ENCODE measurements around the gene MED13L.
"Not testable (repeated sequence)": the region's sequence is repeated elsewhere in the genome, so short reads cannot be mapped to it uniquely, and the experiment has no call there.

MED13L gene

GRCh38 chr12:115993737-115994136 lies 283.8 kb downstream of the MED13L start:
- DNase-seq, result no peak

DNA sequence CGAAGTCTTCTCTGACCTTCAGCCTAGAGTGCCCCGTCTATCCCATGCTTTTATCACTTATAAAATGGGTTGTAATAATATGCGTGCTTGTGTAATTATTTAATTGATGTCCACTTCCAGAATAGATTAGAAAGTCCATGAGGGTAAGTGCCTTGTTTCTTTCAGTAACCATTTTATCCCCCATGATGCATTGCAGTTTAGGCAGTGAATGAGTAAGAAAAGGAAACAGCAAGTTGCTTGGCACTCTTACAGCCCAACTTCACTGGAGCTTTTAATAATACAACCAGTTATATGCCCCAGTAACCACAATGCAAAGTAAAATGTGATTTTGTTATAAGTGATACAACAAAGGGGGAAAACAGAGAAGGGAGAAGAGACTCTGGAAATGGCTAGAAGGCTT lies 287.3 kb downstream of the MED13L start:
- no peak for DNase-seq

GRCh38 chr12:115988625-115989563 lies 288.6 kb downstream of the MED13L start:
- no peak for DNase-seq

DNA sequence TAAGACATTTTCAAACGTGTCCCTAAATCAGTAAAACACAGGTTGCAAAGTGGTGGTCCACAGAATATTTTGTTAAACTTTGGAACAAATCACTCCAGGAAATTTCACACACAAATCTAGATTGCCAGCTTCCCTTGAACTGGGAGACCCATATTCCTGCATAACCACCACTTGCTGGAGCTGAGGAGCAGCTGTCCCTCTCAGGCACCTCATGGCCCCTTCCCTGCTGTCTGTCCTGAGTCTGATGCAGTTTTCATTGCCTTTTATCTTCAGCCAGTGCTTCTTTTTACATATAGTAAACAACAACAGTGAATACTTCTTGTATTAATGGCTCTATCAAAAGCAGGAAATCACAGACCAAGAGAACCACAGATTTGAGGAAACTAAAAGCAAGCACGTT lies 289.3 kb downstream of the MED13L start:
- DNase-seq, result no peak

DNA sequence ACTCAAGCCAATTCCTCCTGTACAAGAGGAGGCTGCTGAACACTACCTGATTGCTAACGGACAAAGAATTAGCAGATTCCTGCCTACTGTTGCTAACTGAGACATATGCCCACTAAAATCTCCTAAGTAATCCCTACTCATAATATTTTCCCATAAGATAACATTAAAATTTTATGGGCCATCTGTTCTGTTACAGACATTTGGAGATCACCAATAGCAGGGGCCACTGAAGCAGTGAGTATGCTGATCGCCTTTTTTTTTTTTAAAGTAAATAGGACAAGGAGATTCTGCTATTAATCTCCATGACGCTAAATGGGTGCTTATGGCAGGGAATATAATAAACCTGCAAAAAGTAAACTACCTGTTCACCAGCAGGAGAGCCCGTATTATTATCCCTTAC lies 292.9 kb downstream of the MED13L start:
- no peak for DNase-seq

DNA sequence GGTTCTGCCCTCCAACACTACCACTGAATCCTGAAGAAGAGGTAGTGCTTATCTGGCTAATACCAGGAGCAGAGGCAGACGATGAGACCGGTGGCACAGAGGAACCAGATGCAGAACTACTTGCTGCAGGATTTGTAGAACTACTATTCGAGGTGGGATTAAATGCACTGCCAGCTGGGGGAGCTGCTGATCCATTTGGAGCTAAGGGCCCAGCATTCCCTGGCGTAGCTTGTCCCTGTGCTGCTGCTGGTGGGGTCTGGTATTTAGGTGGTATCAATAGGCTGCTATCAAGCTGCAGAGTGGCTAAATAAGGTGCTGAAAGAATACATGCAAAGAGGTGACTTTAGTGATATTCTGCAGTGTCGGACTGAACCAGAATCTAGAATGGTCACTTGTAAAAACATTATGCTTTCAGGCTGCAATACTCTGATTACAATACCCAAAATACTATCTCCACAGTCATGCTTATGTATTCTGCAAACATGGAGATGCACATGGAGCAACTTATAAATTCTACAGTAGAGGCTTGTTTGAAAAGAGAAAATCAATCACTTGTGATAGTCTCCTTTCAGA lies 294.2 kb downstream of the MED13L start:
- no peak for DNase-seq

GRCh38 chr12:115980339-115980738 lies 297.2 kb downstream of the MED13L start:
- DNase-seq, result no peak

DNA sequence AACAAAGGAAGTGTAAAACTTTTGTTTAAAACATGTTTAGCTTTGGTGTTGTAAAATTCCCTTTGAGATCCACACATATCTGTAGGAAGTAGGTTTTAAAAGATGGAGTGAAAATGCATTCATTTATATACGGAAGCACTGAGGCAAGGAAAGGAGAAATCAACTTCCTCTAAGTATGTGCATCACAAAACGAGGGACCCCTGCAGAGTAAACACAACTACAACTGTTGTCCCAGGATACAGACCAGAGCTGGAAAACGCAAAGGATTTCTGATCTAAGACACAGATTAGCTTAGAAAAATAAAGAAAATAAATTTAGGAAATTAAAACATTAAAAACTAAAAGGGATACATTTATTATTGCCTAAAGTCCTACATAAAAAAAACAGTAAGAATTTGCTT lies 297.6 kb downstream of the MED13L start:
- DNase-seq, result no peak

- DNase-seq, result no peak
Observed at GRCh38 chr12:115979351-115979750, 298.1 kb downstream of the MED13L start.

GRCh38 chr12:115976829-115977228 lies 300.7 kb downstream of the MED13L start:
- DNase-seq, result not testable (repeated sequence)

- DNase-seq, result no peak
Observed at GRCh38 chr12:115975411-115975810, 302.1 kb downstream of the MED13L start.

- no peak for DNase-seq
Observed at GRCh38 chr12:115973968-115974724, 303.3 kb downstream of the MED13L start.

DNA sequence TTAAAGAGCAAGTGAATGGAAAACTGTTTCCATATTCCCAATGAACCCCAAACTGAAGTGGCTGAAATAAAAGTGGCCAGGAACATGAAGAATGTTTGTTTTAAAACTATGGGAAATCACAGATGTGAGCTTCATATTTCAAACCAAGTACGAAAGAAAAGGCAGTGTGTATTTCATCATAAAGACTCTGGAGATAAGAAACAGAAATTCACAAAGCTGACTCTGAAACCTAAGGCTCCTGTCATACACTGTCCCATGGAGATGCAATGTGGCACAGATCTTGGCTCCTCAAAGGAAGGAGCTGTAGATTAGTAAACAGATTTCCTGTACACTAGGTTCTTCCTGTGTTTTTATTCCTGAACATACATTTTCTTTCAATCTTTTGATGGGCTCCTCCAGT lies 304.4 kb downstream of the MED13L start:
- no peak for DNase-seq

- DNase-seq, result no peak
Observed at GRCh38 chr12:115972241-115972640, 305.3 kb downstream of the MED13L start.

GRCh38 chr12:115968211-115968610 lies 309.3 kb downstream of the MED13L start:
- no peak for DNase-seq

GRCh38 chr12:115966376-115966775 lies 311.1 kb downstream of the MED13L start:
- DNase-seq, result no peak

- no peak for DNase-seq
Observed at GRCh38 chr12:115964626-115965025, 312.9 kb downstream of the MED13L start.

DNA sequence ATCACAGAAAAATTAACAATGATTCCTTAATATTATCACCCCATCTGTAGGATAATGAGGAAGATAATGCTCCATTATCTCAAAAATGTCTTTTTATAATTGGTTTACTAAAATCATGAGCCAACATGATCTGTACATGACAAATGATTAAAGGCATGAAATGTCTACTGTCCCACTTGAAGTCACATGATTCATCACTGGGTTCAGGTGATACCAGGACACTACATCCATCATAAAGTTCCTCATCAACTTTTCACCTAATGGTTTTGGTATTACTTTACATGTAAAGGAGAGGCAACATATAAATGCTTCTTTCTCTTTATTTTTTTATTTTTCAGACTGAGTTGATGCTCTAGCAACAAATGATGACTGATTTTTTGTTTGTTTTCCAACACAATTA lies 313.3 kb downstream of the MED13L start:
- DNase-seq, result no peak

DNA sequence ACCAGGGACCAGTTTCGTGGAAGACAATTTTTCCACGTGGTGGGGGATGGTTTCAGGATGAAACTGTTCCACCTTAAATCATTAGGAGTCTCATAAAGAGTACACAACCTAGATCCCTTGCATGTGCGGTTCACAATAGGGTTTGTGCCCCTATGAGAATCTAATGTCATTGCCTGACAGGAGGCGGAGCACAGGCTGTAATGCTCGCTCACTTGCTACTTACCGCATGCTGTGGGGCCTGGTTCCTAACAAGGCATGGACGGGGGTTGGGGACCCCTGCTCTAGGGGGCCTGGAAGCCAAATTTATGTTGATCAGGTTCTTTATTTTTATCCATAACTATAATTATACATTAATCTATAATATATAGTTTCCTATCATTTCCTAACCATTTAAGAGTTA lies 315.3 kb downstream of the MED13L start:
- DNase-seq, result no peak

GRCh38 chr12:115960868-115961802 lies 316.4 kb downstream of the MED13L start:
- no peak for DNase-seq

DNA sequence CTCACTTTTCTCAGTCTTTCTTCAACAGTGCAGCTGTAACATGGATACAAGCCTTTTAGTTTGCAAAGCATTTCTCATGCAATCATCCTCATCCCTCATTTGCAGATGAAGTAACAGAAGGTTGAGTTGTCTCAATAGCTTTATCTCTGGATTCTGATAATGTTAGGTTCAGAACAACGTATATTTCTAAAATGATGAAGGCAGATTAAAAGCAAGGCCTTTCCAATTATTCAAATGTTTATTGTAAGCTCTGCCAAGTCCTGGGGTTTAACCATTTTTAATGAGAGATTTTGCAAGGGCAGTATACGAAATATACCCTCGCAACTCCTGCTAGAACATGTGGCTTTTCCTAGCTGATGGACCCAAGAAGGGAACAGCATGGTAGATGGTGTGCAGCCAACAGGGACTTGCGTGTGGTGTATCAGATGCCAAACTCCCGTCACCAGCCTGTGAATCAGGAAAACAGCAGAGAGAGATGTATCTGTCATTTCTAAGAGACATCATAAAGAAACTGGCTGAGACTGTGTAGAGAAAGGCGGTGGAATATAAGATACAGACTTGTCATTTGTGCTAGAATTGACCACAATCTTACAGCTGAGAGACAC lies 319.7 kb downstream of the MED13L start:
- DNase-seq, result no peak

DNA sequence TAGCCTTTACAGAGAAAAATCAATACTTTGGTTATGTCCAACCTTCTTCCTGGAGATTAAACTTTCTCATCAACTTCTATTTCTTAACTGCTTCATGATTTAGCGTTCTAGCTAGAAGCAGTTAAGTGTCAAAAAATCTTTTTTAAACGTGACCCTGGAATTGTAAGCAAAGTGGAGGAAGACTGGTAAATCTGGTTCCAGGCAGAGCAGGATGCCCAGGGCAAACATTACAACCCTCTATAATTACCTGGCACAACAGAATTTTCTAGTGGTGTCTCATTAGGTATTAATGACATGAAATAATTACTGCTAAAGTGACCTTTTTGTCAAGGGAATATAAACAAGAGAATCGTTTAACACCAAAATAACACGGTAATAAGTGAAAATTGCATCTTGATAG lies 320.8 kb downstream of the MED13L start:
- no peak for DNase-seq

Measured in CD4-positive, alpha-beta T cell treated with Interleukin-15 for 1 hour (primary cell).